ENCODE data around the gene SLC5A4. TPM values are rescaled to one million over a fixed set of nuclear protein-coding genes. Genes with fewer than 3 reads are reported as not detected.
A peak's percentile ranks its signal among the peaks of the same experiment; 100 is the strongest.

Gene SLC5A4
- polyA plus RNA-seq, 1 experiment, result not detected

DNA sequence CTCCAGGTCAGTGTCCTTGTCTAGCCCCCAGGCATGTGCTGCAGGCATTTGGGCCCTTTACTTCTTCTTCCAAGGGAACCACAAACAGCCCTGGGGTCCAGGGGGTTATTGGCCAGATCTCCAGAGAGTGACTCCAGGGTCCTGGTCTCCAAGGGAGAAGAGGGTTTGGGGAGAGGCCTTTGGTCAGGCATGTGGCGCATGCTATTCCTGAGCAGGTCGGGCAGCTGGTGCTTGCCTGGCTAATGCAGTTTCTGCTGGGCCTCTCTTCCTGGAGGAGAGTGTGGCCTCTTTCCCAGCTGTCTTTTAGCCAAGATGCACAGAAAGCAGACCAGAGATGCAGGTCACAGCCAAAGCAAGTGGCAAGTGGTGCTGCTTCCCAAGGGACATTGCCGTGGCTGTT, 46.5 kb downstream of the SLC5A4 start:
- DNase-seq (ENCODE audit: low read depth), result no peak
- TF ChIP-seq, protein P1, sequence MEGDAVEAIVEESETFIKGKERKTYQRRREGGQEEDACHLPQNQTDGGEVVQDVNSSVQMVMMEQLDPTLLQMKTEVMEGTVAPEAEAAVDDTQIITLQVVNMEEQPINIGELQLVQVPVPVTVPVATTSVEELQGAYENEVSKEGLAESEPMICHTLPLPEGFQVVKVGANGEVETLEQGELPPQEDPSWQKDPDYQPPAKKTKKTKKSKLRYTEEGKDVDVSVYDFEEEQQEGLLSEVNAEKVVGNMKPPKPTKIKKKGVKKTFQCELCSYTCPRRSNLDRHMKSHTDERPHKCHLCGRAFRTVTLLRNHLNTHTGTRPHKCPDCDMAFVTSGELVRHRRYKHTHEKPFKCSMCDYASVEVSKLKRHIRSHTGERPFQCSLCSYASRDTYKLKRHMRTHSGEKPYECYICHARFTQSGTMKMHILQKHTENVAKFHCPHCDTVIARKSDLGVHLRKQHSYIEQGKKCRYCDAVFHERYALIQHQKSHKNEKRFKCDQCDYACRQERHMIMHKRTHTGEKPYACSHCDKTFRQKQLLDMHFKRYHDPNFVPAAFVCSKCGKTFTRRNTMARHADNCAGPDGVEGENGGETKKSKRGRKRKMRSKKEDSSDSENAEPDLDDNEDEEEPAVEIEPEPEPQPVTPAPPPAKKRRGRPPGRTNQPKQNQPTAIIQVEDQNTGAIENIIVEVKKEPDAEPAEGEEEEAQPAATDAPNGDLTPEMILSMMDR (IDR thresholded peaks at IDR 0.05; ENCODE audit: insufficient read depth, low read depth, low read length), result no peak
- CTCF ChIA-PET, result no interaction called here
- Histone ChIP-seq H3K4me3 (ENCODE audit: low read depth, low read length) (no peak overlapping the region), H3K27me3 (ENCODE audit: control insufficient read depth, insufficient read depth, low read length) (peaks cover 2% of the 10 kb centered on the region; the same call in 1 of the 2 replicates), H3K36me3 (ENCODE audit: control insufficient read depth, insufficient read depth, low read length) (no peaks in the 10 kb centered on the region)
- POLR2A ChIA-PET, result no interaction called here

DNA sequence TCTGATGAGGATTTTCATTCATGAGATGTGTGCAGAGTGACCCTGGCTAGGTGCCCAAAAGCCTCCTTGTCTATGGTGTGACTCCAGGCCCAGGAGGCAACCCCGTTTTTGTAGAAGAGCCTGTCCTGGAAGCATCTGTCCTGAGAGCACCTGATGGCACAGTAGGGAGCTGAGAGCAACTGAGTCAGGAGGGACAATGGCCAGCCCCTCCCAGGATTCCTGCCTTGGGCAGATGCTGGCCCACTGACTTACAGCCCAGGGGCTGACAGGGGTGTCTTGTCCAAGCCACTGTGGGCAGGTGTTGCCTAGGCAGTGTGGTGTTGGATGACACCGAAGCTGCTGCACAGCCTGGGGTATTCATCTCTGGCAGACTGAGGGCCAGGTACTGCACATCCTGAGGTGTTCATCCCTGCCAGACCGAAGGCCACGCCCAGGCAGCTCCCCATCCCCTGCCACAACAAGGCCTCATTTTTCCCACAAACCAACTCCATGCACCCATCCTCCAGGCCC, 47.1 kb downstream of the SLC5A4 start:
- Histone ChIP-seq H3K4me3 (ENCODE audit: low read depth, low read length) (no peak overlapping the region), H3K36me3 (ENCODE audit: control insufficient read depth, insufficient read depth, low read length) (no peaks in the 10 kb centered on the region), H3K27me3 (ENCODE audit: control insufficient read depth, insufficient read depth, low read length) (peaks cover 5% of the 10 kb centered on the region)
- no peak for DNase-seq (ENCODE audit: low read depth)
- TF ChIP-seq, protein P1 (IDR thresholded peaks at IDR 0.05; ENCODE audit: insufficient read depth, low read depth, low read length), result no peak
- POLR2A ChIA-PET, result no interaction called here
- CTCF ChIA-PET, result interaction anchor here (1.6 kb wide), 1 partner anchor 9 kb away, joined by 3 read pairs; no protein-coding TSS in a partner anchor

DNA sequence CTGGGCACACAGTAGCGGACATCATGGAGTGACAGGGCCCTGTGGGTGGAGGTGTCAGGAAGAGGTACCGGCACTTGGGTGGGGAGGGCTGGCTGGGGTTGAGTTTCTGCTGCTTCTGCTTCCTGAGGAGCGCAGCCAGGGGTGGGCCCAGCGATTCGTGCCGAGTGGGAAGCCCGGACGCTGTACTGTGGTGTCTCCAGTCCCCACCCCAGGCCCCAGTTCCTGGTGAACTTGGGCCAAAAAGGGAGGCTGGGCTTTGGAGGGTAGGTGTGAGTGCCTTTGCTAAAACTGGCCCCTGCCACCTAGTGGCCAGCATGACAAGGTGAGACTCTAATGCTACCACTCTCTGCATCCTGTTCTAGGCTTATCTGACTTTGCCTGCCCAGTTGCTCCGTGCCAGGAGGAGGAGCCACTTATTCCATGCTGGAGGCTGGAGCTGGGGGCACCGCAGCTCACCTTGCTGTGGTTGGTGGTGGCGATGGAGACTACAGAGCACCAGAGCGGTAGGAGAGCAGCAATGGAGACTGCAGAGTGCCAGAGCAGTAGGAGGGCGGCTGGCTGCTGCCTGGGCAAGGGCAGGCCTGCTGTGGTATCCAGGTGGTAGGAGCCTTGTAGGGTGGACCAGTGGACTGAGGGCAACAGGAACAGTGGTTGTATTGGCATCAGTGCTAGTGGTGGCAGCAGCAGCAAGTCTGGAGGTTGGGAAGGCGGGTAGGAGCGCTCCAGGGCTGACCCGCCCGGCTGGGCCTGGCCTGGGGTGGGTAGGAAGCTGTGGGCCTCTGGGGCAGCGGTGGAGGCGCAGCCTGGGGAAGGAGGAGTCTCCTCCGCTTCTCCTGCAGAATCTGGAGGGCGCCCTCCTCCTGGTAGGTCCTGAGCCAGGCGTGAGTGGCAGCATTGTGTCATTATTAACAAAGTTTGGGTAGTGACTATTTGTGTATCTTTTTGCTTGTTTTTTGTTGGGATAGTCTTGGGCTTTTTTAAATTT, 48.1 kb downstream of the SLC5A4 start:
- Histone ChIP-seq H3K27me3 (ENCODE audit: control insufficient read depth, insufficient read depth, low read length) (peaks cover 7% of the 10 kb centered on the region), H3K4me3 (ENCODE audit: low read depth, low read length) (no peak overlapping the region), H3K36me3 (ENCODE audit: control insufficient read depth, insufficient read depth, low read length) (no peaks in the 10 kb centered on the region)
- ChIA-PET CTCF (interaction anchor here (1.6 kb wide), 1 partner anchor 8 kb away, joined by 3 read pairs; no protein-coding TSS in a partner anchor), POLR2A (no interaction called here)
- no peak for DNase-seq (ENCODE audit: low read depth)
- TF ChIP-seq, protein P1 (IDR thresholded peaks at IDR 0.05; ENCODE audit: insufficient read depth, low read depth, low read length), result peak; percentile 57

GRCh38 chr22:32205974-32206773, 49.0 kb downstream of the SLC5A4 start:
- TF ChIP-seq, protein P1 (IDR thresholded peaks at IDR 0.05; ENCODE audit: insufficient read depth, low read depth, low read length), result no peak
- no peaks in the 10 kb centered on the region for H3K36me3 ChIP-seq (ENCODE audit: control insufficient read depth, insufficient read depth, low read length)
- no peak overlapping the region for H3K4me3 ChIP-seq (ENCODE audit: low read depth, low read length)
- no peak for DNase-seq (ENCODE audit: low read depth)
- H3K27me3 ChIP-seq (ENCODE audit: control insufficient read depth, insufficient read depth, low read length), result peaks cover 9% of the 10 kb centered on the region
- ChIA-PET POLR2A (no interaction called here), CTCF (no interaction called here)
